ENCODE data around the gene MYL5.
"Not testable (repeated sequence)": the region's sequence is repeated elsewhere in the genome, so short reads cannot be mapped to it uniquely, and the experiment has no call there.

Gene MYL5

GRCh38 chr4:674172-675035, at the start of gene MYL5, which contains the start of gene ATP5ME:
TSS of gene MYL5 (plus strand) at chr4:674542. CDS start at chr4:678027, 3,485 bp downstream.
TSS of gene ATP5ME (minus strand) at chr4:674276. CDS start at chr4:674247, 29 bp downstream.
- peak; percentile 96 for DNase-seq

GRCh38 chr4:624705-625590, 49.4 kb upstream of the MYL5 start, which contains the start of gene PDE6B:
TSS of gene PDE6B (plus strand) at chr4:625573. CDS start at chr4:625627, 54 bp downstream.
- DNase-seq = no peak

GRCh38 chr4:625631-626161, 48.6 kb upstream of the MYL5 start:
- DNase-seq = no peak

GRCh38 chr4:626201-627091, 47.9 kb upstream of the MYL5 start:
- no peak for DNase-seq

GRCh38 chr4:627347-628125, 46.8 kb upstream of the MYL5 start:
- DNase-seq = no peak

- DNase-seq = no peak
Observed at GRCh38 chr4:628311-628741, 46.0 kb upstream of the MYL5 start.

- DNase-seq = no peak
Observed at GRCh38 chr4:628821-629635, 45.3 kb upstream of the MYL5 start.

- no peak for DNase-seq
Observed at GRCh38 chr4:629636-629914, 44.8 kb upstream of the MYL5 start.

GRCh38 chr4:629915-630641, 44.3 kb upstream of the MYL5 start:
- DNase-seq = no peak

GRCh38 chr4:630656-631055, 43.7 kb upstream of the MYL5 start:
- DNase-seq = no peak

GRCh38 chr4:632196-632790, 42.0 kb upstream of the MYL5 start:
- DNase-seq = no peak

GRCh38 chr4:632926-633325, 41.4 kb upstream of the MYL5 start:
- no peak for DNase-seq

- no peak for DNase-seq
Observed at GRCh38 chr4:633406-633805, 40.9 kb upstream of the MYL5 start.

GRCh38 chr4:633976-634598, 40.3 kb upstream of the MYL5 start:
- DNase-seq = no peak

- no peak for DNase-seq
Observed at GRCh38 chr4:634599-634985, 39.8 kb upstream of the MYL5 start.

- DNase-seq = not testable (repeated sequence)
Observed at GRCh38 chr4:635066-635835, 39.1 kb upstream of the MYL5 start.

- no peak for DNase-seq
Observed at GRCh38 chr4:635851-636627, 38.3 kb upstream of the MYL5 start.
